Heart left ventricle (tissue), 16 donors: ENCODE results near the gene SETD7. TPM values are rescaled to one million over a fixed set of nuclear protein-coding genes. Genes with fewer than 3 reads are reported as not detected.

Experiments used
- ATAC-seq, 4 donors: fragments of 200-7000 bp; cut with Tn5 transposase; one replicate each; pipeline ENCODE4 v1.9.1; 2020 to 2022; ENCODE audit warnings: moderate library complexity in 4 of 4, mild to moderate bottlenecking in 3 of 4, moderate number of reproducible peaks in 1 of 4
- DNase-seq, 5 donors: peaks; one replicate each; pipeline ENCODE4 v3.0.0-alpha.2; 2020
- H3K27ac ChIP-seq, 12 donors: fragments of 200-600 bp; sonication (generic) in 4 of 12; one replicate each; pipeline versions ENCODE4 v1.5.0 to v1.8.0; 2016 to 2022; ENCODE audit warnings: mild to moderate bottlenecking in 2 of 12
- H3K27me3 ChIP-seq, 9 donors: fragments of 200-600 bp; sonication (generic) in 2 of 9; one replicate each; pipeline versions ENCODE4 v1.5.1 to v1.8.0; 2016 to 2022; ENCODE audit warnings: mild to moderate bottlenecking in 3 of 9
- H3K36me3 ChIP-seq, 9 donors: fragments of 200-600 bp; sonication (generic) in 2 of 9; one replicate each; pipeline versions ENCODE4 v1.5.0 to v1.8.0; 2018 to 2022; ENCODE audit warnings: mild to moderate bottlenecking in 2 of 9
- H3K4me1 ChIP-seq, 12 donors: fragments of 200-600 bp; sonication (generic) in 4 of 12; one replicate each; pipeline versions ENCODE4 v1.5.0 to v1.8.0; 2016 to 2022; ENCODE audit warnings: mild to moderate bottlenecking in 3 of 12
- H3K4me3 ChIP-seq, 12 donors: fragments of 200-600 bp; sonication (generic) in 4 of 12; one replicate each; pipeline versions ENCODE4 v1.5.0 to v1.8.0; 2017 to 2022; ENCODE audit warnings: mild to moderate bottlenecking in 9 of 12, moderate library complexity in 4 of 12
- H3K9me3 ChIP-seq, 12 donors: fragments of 200-600 bp; sonication (generic) in 4 of 12; one replicate each; pipeline versions ENCODE4 v1.5.0 to v1.8.0; 2016 to 2022; ENCODE audit warnings: mild to moderate bottlenecking in 1 of 12
- CTCF ChIP-seq, 12 donors: fragments of 200-600 bp; sonication (generic) in 4 of 12; IDR thresholded peaks; one replicate each; pipeline versions ENCODE4 v1.5.0 to v1.8.0; 2018 to 2022; ENCODE audit warnings: antibody characterized with exemption in 12 of 12, mild to moderate bottlenecking in 5 of 12
- POLR2A ChIP-seq, 2 donors: fragments of 450-650 bp; IDR thresholded peaks; one replicate each; pipeline ENCODE4 v1.6.1; 2017; ENCODE audit warnings: antibody characterized with exemption in 2 of 2, mild to moderate bottlenecking in 2 of 2, moderate library complexity in 2 of 2
- WGBS, 4 donors: extraction: QIAGEN DNeasy Blood & Tissue Kit in 2 of 4; methylation state at CpG; one replicate each; pipeline versions ENCODE4 v1.1.5 to v1.1.7; 2013 to 2018; 5-methylcytosine and 5-hydroxymethylcytosine counted together
- intact Hi-C, 10 donors: fragments of 100-400 bp; cut with DNase I; formaldehyde crosslinking; loops; one replicate each; pipeline versions ENCODE4 v1.11.1 to v1.14.2; 2022
- polyA plus RNA-seq, 2 donors: library from polyadenylated mRNA; stranded (reverse); fragments of 200-250 nt; gene quantifications; one replicate each; pipeline ENCODE4 v1.2.3, GENCODE V29; 2013
- total RNA-seq, 9 donors: library from RNA; depleted of rRNA in 2 of 9; stranded (reverse); fragments of >200 nt in 2 of 9; fragmentation: NEBNext Ultra II Directional in 3 of 9; extraction: Animal tissue kit (Norgen Biotek cat#: 25700) in 3 of 9; gene quantifications; one replicate each; pipeline versions ENCODE4 v1.1.0 to v1.2.4, GENCODE V29; 2016 to 2023
- donor health status: ischemic (EF 13 %, LVEDD 7.1; RV severe dilation, severe dysfunction).
- donor health status: healthy with polysubstance abuse.
- donor health status: DM: no; HTN: yes; CAD: no.
- donor health status: DM: no; HTN: no; CAD: no.
- donor health status: ischemic (EF 25% LVEDD 6.9; RV normal size, moderate dysfunction).
- donor health status: ischemic (EF 25% LVEDD 5.7; RV mildly dilated, moderate dysfunction).
- donor health status: healthy.
- donor health status: DM: yes; HTN: yes; CAD: no.
- donor health status: ischemic (EF 35%, LVEDD 5.7; RV mildly dilated, moderate dysfunction).
- donor health status: nonischemic (EF 11% LVEDD 7.7; RV severe dilation, severe dysfunction).
- donor health status: DM: yes; HTN: yes; CAD: no.
- donor health status: PGD.
- donor health status: ischemic (EF 29% LVEDD 5.4; RV normal size, mild dysfunction).
- donor health status: nonischemic (EF 23%, LVEDD 6.1; RV moderate dilation, normal function).

The SETD7 gene
- total and polyA plus RNA-seq, 11 donors = 11.2 to 78.6 (median 58.0) TPM

GRCh38 chr4:139553751-139554641 is 2.0 kb downstream of the SETD7 start:
- intact Hi-C loops = loop anchor here in 3 of 10 donors (5.0 to 10.0 kb wide), 3 partner anchors 47 to 257 kb away; partner anchors contain the start of gene RAB33B (in 1 of the 3)
- Histone ChIP-seq H3K4me3 (peak overlapping the region in 10 of 12 donors; percentile 73 to 97 (median 93)), H3K27me3 (no peaks in the 10 kb centered on the region), H3K27ac (peak overlapping the region; percentile 91 to 99 (median 97)), H3K36me3 (no peaks in the 10 kb centered on the region), H3K4me1 (peaks cover 0 to 76% (median 56%) of the 10 kb centered on the region in 12 donors), H3K9me3 (no peaks in the 10 kb centered on the region)
- WGBS, 4 donors = 37 to 48% (median 47%) methylated on average over 4 of the region's 4 CpGs
- no peak for DNase-seq
- no peak for ATAC-seq
- no peak for TF ChIP-seq CTCF (IDR thresholded peaks at IDR 0.05)
- no peak for TF ChIP-seq POLR2A (IDR thresholded peaks at IDR 0.05)

GRCh38 chr4:139552517-139553307 is 3.3 kb downstream of the SETD7 start:
- H3K36me3 ChIP-seq = no peaks in the 10 kb centered on the region
- ATAC-seq (peak in 2 of 4 donors; percentile 19 to 32), DNase-seq (peak in 2 of 5 donors; percentile 24 to 49)
- H3K9me3 ChIP-seq = no peaks in the 10 kb centered on the region
- peaks cover 0 to 71% (median 58%) of the 10 kb centered on the region in 12 donors for H3K4me1 ChIP-seq
- H3K4me3 ChIP-seq = peak overlapping the region in 4 of 12 donors; percentile 18 to 93 (median 59)
- peak overlapping the region in 11 of 12 donors; percentile 91 to 99 (median 97) for H3K27ac ChIP-seq
- TF ChIP-seq POLR2A (IDR thresholded peaks at IDR 0.05) (no peak), CTCF (IDR thresholded peaks at IDR 0.05) (no peak)
- no peaks in the 10 kb centered on the region for H3K27me3 ChIP-seq
- WGBS, 4 donors = 35 to 41% (median 38%) methylated on average over 5 of the region's 5 CpGs
- intact Hi-C loops = loop anchor here in 3 of 10 donors (5.0 to 10.0 kb wide), 3 partner anchors 45 to 255 kb away; partner anchors contain the start of gene RAB33B (in 1 of the 3)

GRCh38 chr4:139550724-139551429 is 5.1 kb downstream of the SETD7 start:
- Histone ChIP-seq H3K4me3 (peak overlapping the region in 2 of 12 donors; percentile 2 to 21), H3K27me3 (no peaks in the 10 kb centered on the region), H3K36me3 (peaks cover 0 to 15% (median 11%) of the 10 kb centered on the region in 9 donors), H3K27ac (peak overlapping the region in 10 of 12 donors; percentile 6 to 98 (median 36)), H3K4me1 (peaks cover 0 to 74% (median 52%) of the 10 kb centered on the region in 12 donors), H3K9me3 (no peaks in the 10 kb centered on the region)
- 37 to 49% (median 40%) methylated on average over 5 of the region's 5 CpGs for WGBS, 4 donors
- TF ChIP-seq POLR2A (IDR thresholded peaks at IDR 0.05) (no peak), CTCF (IDR thresholded peaks at IDR 0.05) (no peak)
- intact Hi-C loops = loop anchor here in 3 of 10 donors (5.0 to 10.0 kb wide), 3 partner anchors 44 to 254 kb away; partner anchors contain the start of gene RAB33B (in 1 of the 3)
- ATAC-seq (peak in 2 of 4 donors; percentile 6 to 16), DNase-seq (peak in 3 of 5 donors; percentile 37 to 53 (median 41))
